H9 (cell line): Measurements from ENCODE around the gene TSPAN9. TPM values are rescaled to one million over a fixed set of nuclear protein-coding genes. Genes with fewer than 3 reads are reported as not detected.

Experiments
- DNase-seq: peaks from one replicate; pipeline ENCODE4 v3.0.0-alpha.2; 2017
- H2AFZ ChIP-seq: one replicate; pipeline ENCODE4 v1.6.1; 2013; ENCODE audit warnings: mild to moderate bottlenecking, low read length, control low read depth, moderate library complexity
- H2AK5ac ChIP-seq: 2 replicates; pipeline ENCODE4 v1.6.1; 2013; ENCODE audit warnings: low read length, control low read depth, mixed read lengths; ENCODE audit not compliant: insufficient read length
- H2BK120ac ChIP-seq: one replicate; pipeline ENCODE4 v1.6.1; 2013; ENCODE audit warnings: low read depth, mild to moderate bottlenecking, low read length, control low read depth, inconsistent platforms; ENCODE audit not compliant: poor library complexity, severe bottlenecking
- H2BK12ac ChIP-seq: 2 replicates; pipeline ENCODE4 v1.6.1; 2013; ENCODE audit warnings: low read length, control low read depth, mixed read lengths, low read depth; ENCODE audit not compliant: insufficient read length
- H2BK15ac ChIP-seq: 2 replicates; pipeline ENCODE4 v1.6.1; 2013; ENCODE audit warnings: low read depth, low read length, control low read depth
- H2BK20ac ChIP-seq: one replicate; pipeline ENCODE4 v1.6.1; 2013; ENCODE audit warnings: low read depth, mild to moderate bottlenecking, low read length, control low read depth, inconsistent platforms; ENCODE audit not compliant: poor library complexity, severe bottlenecking
- H2BK5ac ChIP-seq: 2 replicates; pipeline ENCODE4 v1.6.1; 2013; ENCODE audit warnings: low read length, control low read depth, mixed read lengths; ENCODE audit not compliant: insufficient read length
- H3K14ac ChIP-seq: 2 replicates; pipeline ENCODE4 v1.6.1; 2013; ENCODE audit warnings: low read length, control low read depth; ENCODE audit not compliant: insufficient read depth
- H3K18ac ChIP-seq: 2 replicates; pipeline ENCODE4 v1.6.1; 2013; ENCODE audit warnings: low read depth, mild to moderate bottlenecking, mixed read lengths, low read length, control low read depth; ENCODE audit not compliant: insufficient read length
- H3K23ac ChIP-seq: 2 replicates; pipeline ENCODE4 v1.6.1; 2013; ENCODE audit warnings: low read length, control low read depth, mixed read lengths, low read depth; ENCODE audit not compliant: insufficient read length
- H3K23me2 ChIP-seq: 2 replicates; pipeline ENCODE4 v1.6.1; 2013; ENCODE audit warnings: low read depth, mild to moderate bottlenecking, mixed read lengths, low read length, control low read depth; ENCODE audit not compliant: insufficient read length, poor library complexity, severe bottlenecking
- H3K27ac ChIP-seq: 2 replicates; pipeline ENCODE4 v1.5.1; 2013; ENCODE audit warnings: low read length, control low read depth, mixed read lengths, low read depth; ENCODE audit not compliant: insufficient read length
- H3K27me3 ChIP-seq: 2 replicates; pipeline ENCODE4 v1.6.1; 2013; ENCODE audit warnings: low read length, control low read depth, inconsistent platforms; ENCODE audit not compliant: insufficient read depth
- H3K4ac ChIP-seq: 2 replicates; pipeline ENCODE4 v1.6.1; 2013; ENCODE audit warnings: low read depth, mild to moderate bottlenecking, control low read depth, inconsistent platforms, low read length, moderate library complexity
- H3K4me1 ChIP-seq: 2 replicates; pipeline ENCODE4 v1.6.1; 2013; ENCODE audit warnings: low read length, control low read depth, inconsistent platforms; ENCODE audit not compliant: insufficient read depth
- H3K4me2 ChIP-seq: 2 replicates; pipeline ENCODE4 v1.6.1; 2013; ENCODE audit warnings: low read length, control low read depth, mixed read lengths; ENCODE audit not compliant: insufficient read length, insufficient read depth
- H3K56ac ChIP-seq: 2 replicates; pipeline ENCODE4 v1.6.1; 2013; ENCODE audit warnings: low read depth, mild to moderate bottlenecking, mixed read lengths, low read length, control low read depth; ENCODE audit not compliant: insufficient read length
- H3K79me1 ChIP-seq: 2 replicates; pipeline ENCODE4 v1.6.1; 2013; ENCODE audit warnings: low read depth, mild to moderate bottlenecking, moderate library complexity, low read length, control low read depth, inconsistent platforms; ENCODE audit not compliant: insufficient read depth, poor library complexity, severe bottlenecking
- H3K79me2 ChIP-seq: 2 replicates; pipeline ENCODE4 v1.6.1; 2013; ENCODE audit warnings: low read length, control low read depth, inconsistent platforms; ENCODE audit not compliant: insufficient read depth
- H3K9ac ChIP-seq: 2 replicates; pipeline ENCODE4 v1.6.1; 2013; ENCODE audit warnings: low read length, control low read depth, mixed read lengths; ENCODE audit not compliant: insufficient read length; ENCODE audit errors: extremely low read depth
- H3K9me3 ChIP-seq: one replicate; pipeline ENCODE4 v1.6.1; 2013; ENCODE audit warnings: low read depth, low read length, inconsistent platforms; ENCODE audit not compliant: control insufficient read depth
- H3T11ph ChIP-seq: one replicate; pipeline ENCODE4 v1.6.1; 2013; ENCODE audit warnings: mild to moderate bottlenecking, low read length, control low read depth, inconsistent platforms
- H4K20me1 ChIP-seq: one replicate; pipeline ENCODE4 v1.6.1; 2013; ENCODE audit not compliant: control insufficient read depth, insufficient read length, insufficient read depth
- H4K5ac ChIP-seq: 2 replicates; pipeline ENCODE4 v1.6.1; 2013; ENCODE audit warnings: low read depth, mild to moderate bottlenecking, mixed read lengths, low read length, control low read depth; ENCODE audit not compliant: insufficient read length
- H4K8ac ChIP-seq: replicated peaks from 2 replicates; pipeline ENCODE4 v1.6.1; 2013; ENCODE audit warnings: low read length, control low read depth, mixed read lengths, low read depth; ENCODE audit not compliant: insufficient read length
- H4K91ac ChIP-seq: 2 replicates; pipeline ENCODE4 v1.6.1; 2013; ENCODE audit warnings: low read depth, mild to moderate bottlenecking, moderate library complexity, mixed read lengths, low read length, control low read depth; ENCODE audit not compliant: insufficient read length
- H3K27ac Mint-ChIP-seq, 3 experiments: 2 replicates in 2 of 3; 3 replicates in 1 of 3; pipeline ENCODE4 v1.8.0; 2020 to 2021; ENCODE audit warnings: mixed read lengths in 3 of 3, mild to moderate bottlenecking in 1 of 3, moderate library complexity in 1 of 3
- H3K27me3 Mint-ChIP-seq: 2 replicates; pipeline ENCODE4 v1.8.0; 2021; ENCODE audit warnings: low read depth, mild to moderate bottlenecking, moderate library complexity, mixed read lengths
- H3K36me3 Mint-ChIP-seq, 3 experiments: 2 replicates in 2 of 3; 3 replicates in 1 of 3; pipeline ENCODE4 v1.8.0; 2020 to 2021; ENCODE audit warnings: low read depth in 3 of 3, mixed read lengths in 3 of 3; ENCODE audit not compliant: insufficient read depth in 1 of 3
- H3K4me1 Mint-ChIP-seq, 2 experiments: 2 replicates each; pipeline ENCODE4 v1.8.0; 2020; ENCODE audit warnings: mixed read lengths in 2 of 2
- H3K4me3 Mint-ChIP-seq, 2 experiments: 2 replicates in 1 of 2; 3 replicates in 1 of 2; pipeline ENCODE4 v1.8.0; 2020 to 2021; ENCODE audit warnings: mild to moderate bottlenecking in 2 of 2, mixed read lengths in 2 of 2, moderate library complexity in 1 of 2
- H3K9me3 Mint-ChIP-seq, 2 experiments: 2 replicates in 1 of 2; 3 replicates in 1 of 2; pipeline ENCODE4 v1.8.0; 2020; ENCODE audit warnings: mild to moderate bottlenecking in 2 of 2, mixed read lengths in 2 of 2, moderate library complexity in 1 of 2
- WGBS: extraction: QIAGEN DNeasy Blood & Tissue Kit; methylation state at CpG from one replicate; pipeline ENCODE4 v1.1.7; 2013; ENCODE audit warnings: missing lambda C conversion rate, low lambda C conversion rate, mixed read lengths; ENCODE audit not compliant: insufficient read length; ENCODE audit errors: extremely low coverage; 5-methylcytosine and 5-hydroxymethylcytosine counted together
- total RNA-seq: library from RNA; stranded (reverse); gene quantifications from 2 replicates; pipeline ENCODE4 v1.2.1, GENCODE V29; 2021
- TF ChIP-seq, protein P1 (sequence below): fragments of 200-600 bp; sonication (generic); conservative IDR thresholded peaks from 3 replicates; pipeline ENCODE4 v1.8.0; 2021; ENCODE audit warnings: antibody characterized with exemption, mild to moderate bottlenecking

Gene TSPAN9
- total RNA-seq, 1 experiment from 2014 or later: 19.0 TPM

- Histone ChIP-seq H4K8ac (no peak overlapping the region), H4K20me1 (no peaks in the 10 kb centered on the region), H3K23me2 (no peaks in the 10 kb centered on the region), H3T11ph (no peak overlapping the region), H2BK12ac (no peak overlapping the region), H3K27ac (no peak overlapping the region), H3K18ac (no peak overlapping the region), H2BK120ac (no peak overlapping the region), H3K23ac (no peak overlapping the region), H3K4me1 (no peaks in the 10 kb centered on the region), H2BK20ac (no peak overlapping the region), H3K4me2 (no peak overlapping the region), H2BK15ac (no peak overlapping the region), H3K14ac (no peak overlapping the region), H2AK5ac (no peak overlapping the region), H4K5ac (no peak overlapping the region), H4K91ac (no peak overlapping the region), H3K79me2 (no peaks in the 10 kb centered on the region; the same call in 1 of the 2 replicates), H3K9ac (no peak overlapping the region), H3K4ac (no peak overlapping the region), H3K79me1 (no peaks in the 10 kb centered on the region), H3K9me3 (no peaks in the 10 kb centered on the region), H3K27me3 (no peaks in the 10 kb centered on the region), H3K56ac (no peak overlapping the region), H2BK5ac (no peak overlapping the region), H2AFZ (no peak overlapping the region)
- peak; percentile 27 for DNase-seq
- Mint-ChIP-seq H3K4me3 (no peak overlapping the region), H3K4me1 (peaks cover 34 to 43% of the 10 kb centered on the region in 2 experiments), H3K36me3 (peaks cover 2 to 10% (median 4%) of the 10 kb centered on the region in 3 experiments; a peak in 4 of 7 replicates), H3K27ac (peak overlapping the region in 1 of 3 experiments; percentile 34; a peak in 2 of 7 replicates), H3K9me3 (no peaks in the 10 kb centered on the region), H3K27me3 (no peaks in the 10 kb centered on the region)
- TF ChIP-seq, protein P1, sequence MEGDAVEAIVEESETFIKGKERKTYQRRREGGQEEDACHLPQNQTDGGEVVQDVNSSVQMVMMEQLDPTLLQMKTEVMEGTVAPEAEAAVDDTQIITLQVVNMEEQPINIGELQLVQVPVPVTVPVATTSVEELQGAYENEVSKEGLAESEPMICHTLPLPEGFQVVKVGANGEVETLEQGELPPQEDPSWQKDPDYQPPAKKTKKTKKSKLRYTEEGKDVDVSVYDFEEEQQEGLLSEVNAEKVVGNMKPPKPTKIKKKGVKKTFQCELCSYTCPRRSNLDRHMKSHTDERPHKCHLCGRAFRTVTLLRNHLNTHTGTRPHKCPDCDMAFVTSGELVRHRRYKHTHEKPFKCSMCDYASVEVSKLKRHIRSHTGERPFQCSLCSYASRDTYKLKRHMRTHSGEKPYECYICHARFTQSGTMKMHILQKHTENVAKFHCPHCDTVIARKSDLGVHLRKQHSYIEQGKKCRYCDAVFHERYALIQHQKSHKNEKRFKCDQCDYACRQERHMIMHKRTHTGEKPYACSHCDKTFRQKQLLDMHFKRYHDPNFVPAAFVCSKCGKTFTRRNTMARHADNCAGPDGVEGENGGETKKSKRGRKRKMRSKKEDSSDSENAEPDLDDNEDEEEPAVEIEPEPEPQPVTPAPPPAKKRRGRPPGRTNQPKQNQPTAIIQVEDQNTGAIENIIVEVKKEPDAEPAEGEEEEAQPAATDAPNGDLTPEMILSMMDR: no peak
- no CpG with 5 or more reads among the region's 17 CpGs for WGBS
Measured at GRCh38 chr12:3090240-3091037, 13.3 kb downstream of the TSPAN9 start.
